ENCODE measurements around the gene TXNDC11. TPM values are rescaled to one million over a fixed set of nuclear protein-coding genes. Genes with fewer than 3 reads are reported as not detected.

Gene TXNDC11
- total and polyA plus RNA-seq, 10 of the 15 experiments (the other 5 are each of a cell fraction or from before 2014, with no cell fraction given): 1.7 to 86.7 (median 54.4) TPM

DNA sequence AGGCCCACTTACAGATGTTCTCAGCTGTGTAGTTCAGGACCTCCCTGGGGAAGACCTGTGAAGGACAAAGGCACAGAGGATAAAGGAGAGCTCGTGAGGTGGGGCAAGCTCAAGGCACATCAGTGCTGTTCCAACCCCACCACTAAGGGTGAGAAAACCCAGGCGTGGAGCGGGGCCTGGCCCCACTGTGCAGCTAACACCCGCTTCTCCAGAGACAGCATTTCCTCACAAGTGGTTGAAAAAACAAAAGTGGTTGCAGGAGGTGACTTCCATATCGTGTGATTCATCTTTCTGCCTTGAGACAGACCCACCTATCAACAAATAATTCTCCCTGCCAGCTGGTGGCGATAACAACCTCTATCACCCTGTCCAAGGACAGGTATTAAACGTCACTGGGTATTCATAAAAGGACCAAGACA, 44.4 kb downstream of the TXNDC11 start:
- ChIA-PET SMC1A (ENCODE audit: uncharacterized antibody, unreplicated experiment) (interaction anchor here (1.0 to 2.2 kb wide), 3 partner anchors 9 to 20 kb away, joined by 3 to 5 read pairs (median 5); no protein-coding TSS in a partner anchor), CTCF (interaction anchor here (0.8 to 1.3 kb wide), 5 partner anchors 9 to 100 kb away, joined by 3 to 5 read pairs (median 4); no protein-coding TSS in a partner anchor), RAD21 (ENCODE audit: unreplicated experiment) (interaction anchor here (0.6 to 1.0 kb wide), 3 partner anchors 9 to 115 kb away, joined by 3 to 4 read pairs (median 3); no protein-coding TSS in a partner anchor), POLR2A (interaction anchor here (0.6 to 1.6 kb wide), 4 partner anchors 8 to 126 kb away, joined by 3 to 4 read pairs (median 3); no protein-coding TSS in a partner anchor)
- ATAC-seq: peak; percentile 34; the same call in 2 of the 3 replicates
- H3K79me2 ChIP-seq (ENCODE audit: control insufficient read depth, insufficient read depth, low read length): peaks cover 5% of the 10 kb centered on the region
- no peak for DNase-seq (ENCODE audit: low read depth, low spot score)
- TF ChIP-seq, protein P1, sequence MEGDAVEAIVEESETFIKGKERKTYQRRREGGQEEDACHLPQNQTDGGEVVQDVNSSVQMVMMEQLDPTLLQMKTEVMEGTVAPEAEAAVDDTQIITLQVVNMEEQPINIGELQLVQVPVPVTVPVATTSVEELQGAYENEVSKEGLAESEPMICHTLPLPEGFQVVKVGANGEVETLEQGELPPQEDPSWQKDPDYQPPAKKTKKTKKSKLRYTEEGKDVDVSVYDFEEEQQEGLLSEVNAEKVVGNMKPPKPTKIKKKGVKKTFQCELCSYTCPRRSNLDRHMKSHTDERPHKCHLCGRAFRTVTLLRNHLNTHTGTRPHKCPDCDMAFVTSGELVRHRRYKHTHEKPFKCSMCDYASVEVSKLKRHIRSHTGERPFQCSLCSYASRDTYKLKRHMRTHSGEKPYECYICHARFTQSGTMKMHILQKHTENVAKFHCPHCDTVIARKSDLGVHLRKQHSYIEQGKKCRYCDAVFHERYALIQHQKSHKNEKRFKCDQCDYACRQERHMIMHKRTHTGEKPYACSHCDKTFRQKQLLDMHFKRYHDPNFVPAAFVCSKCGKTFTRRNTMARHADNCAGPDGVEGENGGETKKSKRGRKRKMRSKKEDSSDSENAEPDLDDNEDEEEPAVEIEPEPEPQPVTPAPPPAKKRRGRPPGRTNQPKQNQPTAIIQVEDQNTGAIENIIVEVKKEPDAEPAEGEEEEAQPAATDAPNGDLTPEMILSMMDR (IDR thresholded peaks at IDR 0.05 in 2 of 3, conservative IDR thresholded peaks at IDR 0.05 in 1 of 3; ENCODE audit: control insufficient read depth in 2 of 3, extremely low read depth in 1 of 3, insufficient read depth in 1 of 3, low read depth in 3 of 3, low read length in 3 of 3): peak in 1 of 3 experiments; percentile 21; a peak in 2 of 6 replicates
- TF ChIP-seq, protein P2, sequence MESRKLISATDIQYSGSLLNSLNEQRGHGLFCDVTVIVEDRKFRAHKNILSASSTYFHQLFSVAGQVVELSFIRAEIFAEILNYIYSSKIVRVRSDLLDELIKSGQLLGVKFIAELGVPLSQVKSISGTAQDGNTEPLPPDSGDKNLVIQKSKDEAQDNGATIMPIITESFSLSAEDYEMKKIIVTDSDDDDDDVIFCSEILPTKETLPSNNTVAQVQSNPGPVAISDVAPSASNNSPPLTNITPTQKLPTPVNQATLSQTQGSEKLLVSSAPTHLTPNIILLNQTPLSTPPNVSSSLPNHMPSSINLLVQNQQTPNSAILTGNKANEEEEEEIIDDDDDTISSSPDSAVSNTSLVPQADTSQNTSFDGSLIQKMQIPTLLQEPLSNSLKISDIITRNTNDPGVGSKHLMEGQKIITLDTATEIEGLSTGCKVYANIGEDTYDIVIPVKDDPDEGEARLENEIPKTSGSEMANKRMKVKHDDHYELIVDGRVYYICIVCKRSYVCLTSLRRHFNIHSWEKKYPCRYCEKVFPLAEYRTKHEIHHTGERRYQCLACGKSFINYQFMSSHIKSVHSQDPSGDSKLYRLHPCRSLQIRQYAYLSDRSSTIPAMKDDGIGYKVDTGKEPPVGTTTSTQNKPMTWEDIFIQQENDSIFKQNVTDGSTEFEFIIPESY (IDR thresholded peaks at IDR 0.05): no peak
- TF ChIP-seq IRF4 (IDR thresholded peaks at IDR 0.05; ENCODE audit: low read depth, low read length): no peak
- H3K4me3 ChIP-seq: no peak overlapping the region
- no peaks in the 10 kb centered on the region for H3K9me3 ChIP-seq (replicated peaks; ENCODE audit: control insufficient read depth, insufficient read depth, low read length)
- H3K4me1 ChIP-seq (ENCODE audit: control insufficient read depth, insufficient read depth, low read length): no peaks in the 10 kb centered on the region
- no peaks in the 10 kb centered on the region; the same call in 1 of the 2 replicates for H4K20me1 ChIP-seq (ENCODE audit: control insufficient read depth, insufficient read depth)
- no peak overlapping the region for H3K27ac ChIP-seq (ENCODE audit: control insufficient read depth, insufficient read depth)
- H3K4me2 ChIP-seq (ENCODE audit: control insufficient read depth, insufficient read depth): no peak overlapping the region
- 63% methylated on average over 7 of the region's 7 CpGs for WGBS (ENCODE audit: insufficient coverage, insufficient replicate concordance, low lambda C conversion rate, missing lambda C conversion rate)
- no peak overlapping the region for H3K9ac ChIP-seq (ENCODE audit: control insufficient read depth, insufficient read depth, low read length)
- FAIRE-seq: no peak
- no TSS peak for BruUV-seq (replicated peaks)
- intact Hi-C loops (cut with micrococcal nuclease; ENCODE audit: unreplicated experiment): no loop called here
- no peaks in the 10 kb centered on the region for H3K27me3 ChIP-seq (replicated peaks in 1 of 2; ENCODE audit: control insufficient read depth in 2 of 2, insufficient read depth in 2 of 2, low read length in 1 of 2)
- in situ Hi-C loops (cut with MboI): no loop called here
- peaks cover 33 to 40% of the 10 kb centered on the region in 2 experiments for H3K36me3 ChIP-seq (ENCODE audit: control insufficient read depth in 2 of 2, insufficient read depth in 2 of 2, low read length in 1 of 2)
- no peak overlapping the region for H2AFZ ChIP-seq (ENCODE audit: control insufficient read depth, low read depth, low read length)
